Measurements from ENCODE around the gene AGBL3. TPM values are rescaled to one million over a fixed set of nuclear protein-coding genes. Genes with fewer than 3 reads are reported as not detected.

Gene AGBL3
- total and polyA plus RNA-seq, 2 of the 8 experiments (the other 6 are each of a cell fraction or from before 2014, with no cell fraction given), result 1.1 to 1.9 TPM

DNA sequence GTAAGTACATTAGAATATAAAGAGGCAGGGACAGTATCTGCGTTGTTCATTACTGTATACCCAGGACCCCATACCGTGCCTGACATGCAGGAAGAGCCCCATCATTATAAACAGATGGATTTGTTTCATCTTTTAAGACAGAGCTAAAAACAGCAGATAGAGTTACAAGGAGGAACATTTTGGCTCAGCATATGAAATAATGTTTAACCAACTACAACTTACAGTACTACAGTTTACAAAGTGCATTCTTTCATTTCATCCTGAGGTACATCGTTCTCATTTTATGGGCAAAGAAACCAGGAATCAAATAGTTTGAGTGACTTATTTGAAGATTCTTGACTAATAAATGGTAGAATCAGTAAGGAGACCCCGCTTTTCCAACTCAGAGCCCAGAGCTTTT, 38.1 kb upstream of the AGBL3 start:
- Histone ChIP-seq H3K56ac (replicated peaks; ENCODE audit: insufficient read length, low read depth, low read length) (no peak overlapping the region), H3K23me2 (ENCODE audit: low read depth, low read length) (no peaks in the 10 kb centered on the region), H3K27me3 (replicated peaks in 1 of 4; ENCODE audit: control insufficient read depth in 3 of 4, extremely low read depth in 1 of 4, insufficient read depth in 3 of 4, low read length in 3 of 4) (peaks cover 0 to 1% (median 0%) of the 10 kb centered on the region in 4 experiments; a peak in 1 of 7 replicates), H3K79me1 (ENCODE audit: low read depth, low read length) (no peaks in the 10 kb centered on the region), H3K4me3 (ENCODE audit: extremely low read depth in 1 of 4, insufficient read depth in 2 of 4, low read depth in 3 of 4, low read length in 4 of 4) (no peak overlapping the region), H3K27ac (ENCODE audit: low read depth, low read length) (no peak overlapping the region), H3K79me2 (ENCODE audit: control insufficient read depth in 1 of 2, insufficient read depth in 2 of 2, low read length in 2 of 2) (no peaks in the 10 kb centered on the region), H2BK5ac (ENCODE audit: low read depth, low read length) (no peak overlapping the region), H4K8ac (ENCODE audit: extremely low read depth, insufficient read depth, low read length) (no peak overlapping the region), H2AK5ac (ENCODE audit: low read depth, low read length) (no peak overlapping the region), H3K4me2 (ENCODE audit: insufficient read depth in 1 of 2, low read depth in 2 of 2, low read length in 2 of 2) (no peak overlapping the region), H3K9ac (replicated peaks in 1 of 4; ENCODE audit: extremely low read depth in 1 of 4, low read depth in 3 of 4, low read length in 3 of 4) (no peak overlapping the region), H3K23ac (ENCODE audit: insufficient read length) (no peak overlapping the region), H3K36me3 (ENCODE audit: control insufficient read depth in 2 of 4, insufficient read depth in 4 of 4, low read length in 3 of 4) (peaks cover 5 to 31% (median 16%) of the 10 kb centered on the region in 4 experiments; a peak in 7 of 8 replicates), H3K4ac (replicated peaks; ENCODE audit: insufficient read length, low read depth, low read length) (no peak overlapping the region), H3K18ac (ENCODE audit: extremely low read depth, low read length) (no peak overlapping the region), H2BK120ac (replicated peaks; ENCODE audit: low read depth, low read length) (no peak overlapping the region), H4K91ac (replicated peaks; ENCODE audit: insufficient read length, low read length) (no peak overlapping the region), H4K20me1 (replicated peaks in 1 of 2; ENCODE audit: control insufficient read depth in 1 of 2, insufficient read depth in 2 of 2, low read length in 2 of 2) (no peaks in the 10 kb centered on the region), H2BK20ac (ENCODE audit: low read length) (no peak overlapping the region), H3K4me1 (replicated peaks in 1 of 4; ENCODE audit: control insufficient read depth in 3 of 4, insufficient read depth in 4 of 4, low read length in 3 of 4) (no peaks in the 10 kb centered on the region), H3K14ac (ENCODE audit: insufficient read length) (no peak overlapping the region), H2AFZ (ENCODE audit: low read length) (no peak overlapping the region), H4K5ac (ENCODE audit: insufficient read length, low read depth, low read length) (no peak overlapping the region), H2BK15ac (ENCODE audit: low read length) (no peak overlapping the region), H3K9me3 (ENCODE audit: insufficient read depth in 2 of 2, low read depth in 1 of 2, low read length in 1 of 2) (no peaks in the 10 kb centered on the region), H2BK12ac (ENCODE audit: low read depth, low read length) (no peak overlapping the region)
- no peak for TF ChIP-seq EP300 (IDR thresholded peaks at IDR 0.05; ENCODE audit: borderline replicate concordance in 1 of 2, low read depth in 2 of 2, low read length in 2 of 2)
- TF ChIP-seq CBX5 (IDR thresholded peaks at IDR 0.05; ENCODE audit: low read depth, low read length), result no peak
- TF ChIP-seq TAF1 (IDR thresholded peaks at IDR 0.05; ENCODE audit: low read depth, low read length), result no peak
- TF ChIP-seq ATF2 (IDR thresholded peaks at IDR 0.05; ENCODE audit: low read length), result no peak
- no peak for TF ChIP-seq KDM4A (IDR thresholded peaks at IDR 0.05; ENCODE audit: low read depth, low read length, severe bottlenecking)
- TF ChIP-seq RBBP5 (IDR thresholded peaks at IDR 0.05; ENCODE audit: borderline replicate concordance, low read depth, low read length), result no peak
- TF ChIP-seq CHD1 (IDR thresholded peaks at IDR 0.05; ENCODE audit: low read depth, low read length), result no peak
- TF ChIP-seq HDAC6 (IDR thresholded peaks at IDR 0.05; ENCODE audit: low read depth, low read length), result no peak
- no peak for TF ChIP-seq SIN3A (conservative IDR thresholded peaks at IDR 0.05 in 1 of 2, IDR thresholded peaks at IDR 0.05 in 1 of 2; ENCODE audit: low read depth in 1 of 2, low read length in 2 of 2)
- TF ChIP-seq RFX5 (IDR thresholded peaks at IDR 0.05; ENCODE audit: borderline replicate concordance, low read depth, low read length), result no peak
- no peak for FAIRE-seq
- DNase-seq (ENCODE audit: low read depth in 1 of 2, low spot score in 2 of 2), result no peak
- CTCF ChIA-PET (ENCODE audit: partially characterized antibody), result interaction anchor here (1.2 to 1.9 kb wide), 2 partner anchors 11 to 196 kb away, joined by 3 to 4 read pairs; no protein-coding TSS in a partner anchor
- POLR2A ChIA-PET (ENCODE audit: partially characterized antibody), result no interaction called here
- WGBS, 2 experiments (ENCODE audit: extremely low coverage in 1 of 2, insufficient coverage in 1 of 2, insufficient read length in 1 of 2, insufficient replicate concordance in 2 of 2, low coverage in 1 of 2, low lambda C conversion rate in 2 of 2, missing lambda C conversion rate in 1 of 2), result 94% methylated on average over 4 of the region's 4 CpGs; no CpG with 5 or more reads in 1 of the 2 experiments

Measured in H1 (cell line).